ELR (cell line): ENCODE data around the gene TAF5L.
"Not testable (repeated sequence)": the region's sequence is repeated elsewhere in the genome, so short reads cannot be mapped to it uniquely, and the experiment has no call there.

ENCODE experiments used
- DNase-seq: peaks from one replicate; pipeline ENCODE4 v3.0.0-alpha.2; 2015; ENCODE audit warnings: low read depth

The TAF5L gene

GRCh38 chr1:229567109-229567868, 58.6 kb downstream of the TAF5L start:
- DNase-seq: no peak

- no peak for DNase-seq
Measured at GRCh38 chr1:229563701-229564100, 62.2 kb downstream of the TAF5L start.

DNA sequence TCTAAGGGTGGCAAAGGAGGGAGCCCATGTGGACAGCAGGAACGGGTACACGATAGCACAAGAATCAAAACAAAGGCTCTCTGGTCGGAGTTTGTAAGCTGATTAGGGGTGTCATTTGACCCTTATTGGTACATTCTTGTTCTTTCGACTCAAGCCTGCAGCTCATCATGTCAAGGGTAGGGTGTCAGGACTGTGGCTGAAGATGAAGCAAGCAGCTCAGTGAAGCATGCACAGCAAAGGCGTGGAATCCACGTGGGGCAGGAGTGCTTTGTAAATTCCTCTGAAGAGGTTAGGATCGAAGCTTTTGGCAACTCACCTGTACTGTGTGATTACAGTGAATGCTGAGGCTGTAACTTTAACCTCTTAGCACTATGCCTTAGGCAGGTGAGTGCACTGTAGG, 62.7 kb downstream of the TAF5L start:
- DNase-seq: no peak

- DNase-seq: no peak
Measured at GRCh38 chr1:229562686-229563085, 63.2 kb downstream of the TAF5L start.

GRCh38 chr1:229561141-229561540, 64.8 kb downstream of the TAF5L start:
- DNase-seq: no peak

GRCh38 chr1:229560124-229560523, 65.8 kb downstream of the TAF5L start:
- DNase-seq: not testable (repeated sequence)

DNA sequence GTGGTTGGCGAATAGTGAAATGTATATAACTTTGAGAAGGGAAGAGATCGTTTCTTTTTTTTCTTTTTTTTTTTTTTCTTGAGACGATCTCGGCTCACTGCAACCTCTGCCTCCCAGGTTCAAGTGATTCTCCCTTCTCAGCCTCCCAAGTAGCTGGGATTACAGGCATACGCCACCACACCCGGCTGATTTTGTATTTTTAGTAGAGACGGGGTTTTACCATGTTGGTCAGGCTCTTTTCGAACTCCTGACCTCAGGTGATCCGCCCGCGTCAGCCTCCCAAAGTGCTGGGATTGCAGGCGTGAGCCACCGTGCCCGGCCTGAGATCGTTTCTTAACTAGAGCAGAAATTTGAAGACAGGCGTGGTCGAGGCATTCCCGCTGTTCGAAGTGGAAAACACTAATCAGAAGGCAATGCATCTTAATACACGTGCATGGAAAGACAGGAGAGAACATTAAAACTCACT, 66.6 kb downstream of the TAF5L start:
- DNase-seq: not testable (repeated sequence)

DNA sequence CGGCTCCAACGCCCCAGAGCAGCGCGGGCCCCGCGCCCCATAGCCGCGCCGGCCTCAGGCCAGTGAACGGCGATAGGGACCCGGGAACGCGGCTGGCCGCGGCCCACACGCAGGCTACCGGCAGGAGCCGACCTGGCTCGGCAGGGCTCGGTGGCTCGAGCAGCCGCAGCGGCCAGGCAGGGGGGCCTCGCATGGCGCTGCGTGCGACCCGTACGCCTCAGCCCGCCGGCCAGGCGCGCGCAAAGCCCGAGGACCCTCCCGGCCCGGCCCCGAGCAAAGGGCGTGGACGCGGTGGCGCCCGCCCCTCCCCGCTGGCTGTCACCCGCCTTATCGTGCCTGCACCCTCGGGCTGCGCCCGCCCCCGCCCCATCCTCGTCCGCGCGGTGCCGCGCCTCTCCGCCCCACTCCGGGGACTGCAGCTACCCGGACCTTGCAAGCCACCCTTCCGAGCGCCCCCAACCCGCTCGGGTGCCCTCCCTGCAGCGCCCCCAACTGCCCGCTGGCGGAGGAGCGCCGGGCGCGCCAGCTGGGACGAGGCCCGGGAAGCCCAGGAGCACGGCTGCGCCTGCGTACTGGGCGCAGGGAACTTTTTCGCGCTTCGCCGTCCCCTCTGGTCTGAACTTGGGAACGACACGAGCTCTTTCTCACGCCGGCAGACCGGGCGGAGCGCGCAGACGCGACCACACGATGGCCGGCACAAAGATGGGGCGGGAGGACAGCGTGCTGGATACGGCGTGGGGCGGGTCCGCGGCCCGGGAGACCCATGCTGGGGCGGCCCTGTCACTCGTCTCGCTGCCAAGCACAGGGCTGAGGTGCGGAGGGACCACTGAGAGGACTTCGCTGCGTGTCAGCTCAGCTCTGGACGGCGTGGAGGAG, 67.2 kb downstream of the TAF5L start, which contains the start of gene ABCB10:
TSS of gene ABCB10 (minus strand) at position 248 of the 876 bp plus-strand sequence. CDS start at position 193, 55 bp downstream.
- peak; percentile 97 for DNase-seq

DNA sequence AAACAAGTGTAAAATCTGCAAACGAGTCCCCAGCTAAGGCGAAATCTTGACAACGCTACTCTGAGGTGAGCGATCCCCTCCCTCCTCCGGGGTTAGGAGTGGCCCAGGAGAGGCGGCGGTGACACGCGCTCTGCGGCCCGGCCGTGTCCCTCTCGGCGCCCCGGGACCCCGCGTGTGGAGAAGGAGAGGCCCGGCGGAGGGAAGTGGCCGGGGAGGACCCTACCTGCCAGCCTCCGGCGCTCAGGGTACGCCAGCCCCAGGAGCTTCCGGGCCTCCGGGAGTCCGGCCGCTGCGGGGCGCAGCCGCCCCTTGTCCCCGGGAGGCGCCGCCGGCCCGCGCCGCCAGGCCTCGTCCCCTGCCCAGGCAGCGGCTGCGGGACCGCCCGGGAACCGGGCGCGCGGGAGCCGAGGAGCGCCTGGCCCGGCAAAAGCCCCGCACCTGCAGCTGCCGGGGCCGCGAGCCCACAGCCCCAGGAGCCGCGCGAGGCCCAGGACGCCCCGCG, 68.0 kb downstream of the TAF5L start:
- DNase-seq: peak; percentile 48

- peak; percentile 43 for DNase-seq
Measured at GRCh38 chr1:229557200-229557850, 68.6 kb downstream of the TAF5L start.

GRCh38 chr1:229554886-229555621, 70.9 kb downstream of the TAF5L start:
- DNase-seq: no peak

GRCh38 chr1:229553621-229554130, 72.2 kb downstream of the TAF5L start:
- DNase-seq: no peak

DNA sequence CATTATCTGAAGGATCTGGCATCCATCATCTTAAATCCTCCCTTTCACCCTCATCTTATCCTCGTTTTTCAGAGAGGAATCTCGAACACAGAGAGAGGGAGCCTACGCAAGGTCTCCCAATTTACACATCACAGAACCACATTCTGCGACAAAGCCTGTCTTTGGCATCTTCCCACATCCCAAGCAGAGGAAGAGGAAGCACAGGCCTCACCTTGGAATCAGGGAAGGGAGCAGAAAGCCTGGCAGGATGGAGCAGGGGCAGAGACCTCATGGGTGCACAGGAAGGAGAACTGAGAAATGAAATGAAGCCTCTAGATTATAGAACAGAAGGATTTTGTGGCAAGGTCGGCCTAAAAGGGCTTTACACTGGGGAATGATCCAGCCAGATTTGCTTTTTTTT, 73.2 kb downstream of the TAF5L start:
- DNase-seq: no peak

DNA sequence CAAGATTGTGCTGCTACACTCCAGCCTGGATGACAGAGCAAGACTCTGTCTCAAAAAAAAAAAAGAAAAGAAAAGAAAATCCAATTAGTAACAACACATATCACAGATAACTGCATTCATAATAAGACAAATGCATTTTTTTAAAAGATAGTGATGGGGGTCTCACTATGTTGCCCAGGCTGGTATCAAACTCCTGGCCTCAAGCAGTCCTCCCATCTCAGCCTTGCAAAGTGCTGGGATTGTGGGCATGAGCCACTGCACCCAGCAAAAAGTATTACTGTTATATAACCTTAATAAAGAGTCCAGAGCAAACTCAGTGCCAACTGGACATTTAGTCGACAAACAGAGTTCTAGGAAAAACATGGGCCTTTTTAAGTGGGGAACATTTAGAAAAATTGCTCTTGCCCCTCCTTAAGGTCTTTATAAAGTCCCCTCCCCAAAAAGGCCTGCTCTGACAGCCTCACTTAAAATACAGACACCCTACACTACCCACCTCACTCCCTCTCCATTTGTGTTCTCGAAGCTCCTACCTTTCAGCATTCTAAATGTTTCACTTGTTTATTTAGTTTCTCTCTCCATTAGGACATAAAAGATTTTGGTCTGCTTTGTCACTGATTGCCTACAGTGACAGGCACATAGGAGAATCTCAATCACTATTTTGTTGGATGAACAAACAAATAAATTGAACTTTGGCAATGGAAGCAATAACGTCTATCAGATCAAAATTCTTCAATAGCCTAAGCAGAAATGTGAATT, 74.9 kb downstream of the TAF5L start:
- no peak for DNase-seq

DNA sequence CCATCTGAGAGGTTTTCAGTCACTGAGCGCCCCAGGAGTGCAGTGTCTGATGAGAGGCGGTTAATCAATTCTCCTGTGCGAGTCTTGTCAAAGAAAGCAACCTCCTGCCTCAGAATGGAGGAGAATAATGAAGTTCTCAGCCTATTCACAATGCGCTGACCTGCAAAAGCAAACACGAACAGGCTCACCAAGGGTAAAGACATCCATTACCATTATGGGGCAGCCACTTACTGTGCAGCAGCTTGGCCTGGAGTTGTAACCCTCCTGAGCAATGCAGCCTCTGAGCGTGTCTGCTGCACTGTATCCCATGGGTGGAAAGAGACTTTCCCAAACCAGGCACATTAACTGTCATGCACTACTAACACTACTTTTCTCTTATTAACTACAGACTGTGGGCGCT, 78.4 kb downstream of the TAF5L start:
- DNase-seq: no peak

DNA sequence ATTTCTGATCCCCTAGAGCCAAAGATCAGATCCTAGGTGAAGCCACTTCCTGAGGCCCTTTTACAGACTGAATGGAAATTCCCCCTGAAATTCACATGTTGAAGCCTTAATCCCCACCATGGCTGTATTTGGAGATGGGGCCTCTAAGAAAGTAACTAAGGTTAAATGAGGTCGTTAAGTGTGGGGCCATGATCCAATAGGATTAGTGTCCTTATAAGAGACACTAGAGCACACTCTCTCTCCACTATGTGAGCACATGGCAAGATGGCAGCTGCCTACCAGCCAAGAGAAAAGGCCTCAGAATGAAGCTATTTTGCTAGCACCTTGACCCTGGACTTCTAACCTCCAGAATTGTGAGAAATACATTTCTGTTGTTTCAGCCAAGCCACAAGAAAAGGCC, 81.3 kb downstream of the TAF5L start:
- DNase-seq: no peak
